ENCODE results near the gene SLC43A3. TPM values are rescaled to one million over a fixed set of nuclear protein-coding genes. Genes with fewer than 3 reads are reported as not detected.

The SLC43A3 gene
- total RNA-seq, 1 experiment from 2014 or later: 21.4 TPM

DNA sequence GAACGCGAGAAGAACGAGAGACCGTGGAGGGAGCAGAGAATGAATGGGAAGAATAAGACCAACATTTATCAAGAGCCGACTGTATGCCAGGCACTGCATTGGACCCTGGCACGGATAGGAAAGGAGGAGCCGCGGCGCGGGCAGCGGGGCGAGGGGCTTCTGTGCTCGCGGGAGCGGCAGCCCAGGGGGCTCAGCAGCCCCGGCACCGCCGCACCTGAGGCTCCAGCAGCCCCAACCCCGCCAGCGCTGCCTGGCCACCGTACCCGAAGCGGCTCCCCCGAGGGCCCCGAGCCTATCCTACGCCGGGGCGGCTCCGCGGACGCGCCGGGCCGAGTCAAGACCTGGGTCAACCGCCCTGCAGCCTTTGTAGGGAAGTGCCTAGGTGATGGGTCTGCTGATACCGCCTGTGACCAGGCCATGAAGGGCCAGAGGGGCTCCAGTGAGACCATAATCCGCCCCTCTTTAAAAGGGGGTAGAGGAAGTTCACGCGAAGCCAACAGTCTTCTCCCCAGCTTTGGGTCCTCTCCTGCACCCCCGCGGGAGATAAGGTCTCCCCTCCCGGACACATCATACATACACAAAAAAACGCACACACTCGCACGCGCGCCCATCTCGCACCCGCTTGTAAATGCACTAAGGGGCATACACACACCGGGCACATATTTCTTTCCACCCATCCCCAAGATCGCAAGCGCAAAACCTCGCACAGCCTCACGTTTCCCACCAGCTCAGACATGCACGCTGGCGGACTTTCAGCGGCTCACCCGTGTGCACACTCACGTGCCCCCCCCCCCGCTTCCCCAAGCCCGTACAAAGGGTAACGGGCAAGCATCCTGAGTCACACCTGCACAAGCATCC lies 32.5 kb upstream of the SLC43A3 start:
- H3K36me3 Mint-ChIP-seq (ENCODE audit: insufficient read depth in 1 of 3, low read depth in 3 of 3): 0 out of 7 replicates have a peak, but pooled peaks cover 0 to 2% (median 0%) of the 10 kb centered on the region in 3 experiments
- H3K4me1 Mint-ChIP-seq: peaks cover 39 to 56% of the 10 kb centered on the region in 2 experiments
- H3K27me3 ChIP-seq (ENCODE audit: insufficient read depth, low read length): peaks cover 10% of the 10 kb centered on the region; the same call in 1 of the 2 replicates
- no peaks in the 10 kb centered on the region for H3K79me1 ChIP-seq (ENCODE audit: insufficient read depth, low read depth, low read length, poor library complexity, severe bottlenecking)
- H2BK120ac ChIP-seq (ENCODE audit: low read depth, low read length, poor library complexity, severe bottlenecking): no peak overlapping the region
- no peak overlapping the region for H3K4ac ChIP-seq (ENCODE audit: low read depth, low read length)
- H3K4me3 Mint-ChIP-seq: peak overlapping the region; percentile 84 to 97
- H2BK5ac ChIP-seq (ENCODE audit: insufficient read length, low read length): no peak overlapping the region
- no peak overlapping the region for H3K27ac Mint-ChIP-seq
- H3K79me2 ChIP-seq (ENCODE audit: insufficient read depth, low read length): no peaks in the 10 kb centered on the region
- peak overlapping the region; percentile 81 for H3K4me2 ChIP-seq (ENCODE audit: insufficient read depth, insufficient read length, low read length)
- no peak overlapping the region for H3K18ac ChIP-seq (ENCODE audit: insufficient read length, low read depth, low read length)
- no peak overlapping the region for H3K23ac ChIP-seq (ENCODE audit: insufficient read length, low read depth, low read length)
- H3T11ph ChIP-seq (ENCODE audit: low read length): no peak overlapping the region
- no peak overlapping the region for H4K5ac ChIP-seq (ENCODE audit: insufficient read length, low read depth, low read length)
- H3K9me3 Mint-ChIP-seq: no peaks in the 10 kb centered on the region
- peaks cover 30% of the 10 kb centered on the region for H3K23me2 ChIP-seq (ENCODE audit: insufficient read length, low read depth, low read length, poor library complexity, severe bottlenecking)
- no peak overlapping the region for H2AFZ ChIP-seq (ENCODE audit: low read length)
- WGBS (ENCODE audit: extremely low coverage, insufficient read length, low lambda C conversion rate): no CpG with 5 or more reads among the region's 62 CpGs
- H2AK5ac ChIP-seq (ENCODE audit: insufficient read length, low read length): no peak overlapping the region
- H2BK12ac ChIP-seq (ENCODE audit: insufficient read length, low read depth, low read length): no peak overlapping the region
- H4K91ac ChIP-seq (ENCODE audit: insufficient read length, low read depth, low read length): no peak overlapping the region
- H3K9me3 ChIP-seq (ENCODE audit: control insufficient read depth, low read depth, low read length): no peaks in the 10 kb centered on the region
- peak; percentile 39 for DNase-seq
- H3K27ac ChIP-seq (ENCODE audit: insufficient read length, low read depth, low read length): no peak overlapping the region
- TF ChIP-seq, protein P1, sequence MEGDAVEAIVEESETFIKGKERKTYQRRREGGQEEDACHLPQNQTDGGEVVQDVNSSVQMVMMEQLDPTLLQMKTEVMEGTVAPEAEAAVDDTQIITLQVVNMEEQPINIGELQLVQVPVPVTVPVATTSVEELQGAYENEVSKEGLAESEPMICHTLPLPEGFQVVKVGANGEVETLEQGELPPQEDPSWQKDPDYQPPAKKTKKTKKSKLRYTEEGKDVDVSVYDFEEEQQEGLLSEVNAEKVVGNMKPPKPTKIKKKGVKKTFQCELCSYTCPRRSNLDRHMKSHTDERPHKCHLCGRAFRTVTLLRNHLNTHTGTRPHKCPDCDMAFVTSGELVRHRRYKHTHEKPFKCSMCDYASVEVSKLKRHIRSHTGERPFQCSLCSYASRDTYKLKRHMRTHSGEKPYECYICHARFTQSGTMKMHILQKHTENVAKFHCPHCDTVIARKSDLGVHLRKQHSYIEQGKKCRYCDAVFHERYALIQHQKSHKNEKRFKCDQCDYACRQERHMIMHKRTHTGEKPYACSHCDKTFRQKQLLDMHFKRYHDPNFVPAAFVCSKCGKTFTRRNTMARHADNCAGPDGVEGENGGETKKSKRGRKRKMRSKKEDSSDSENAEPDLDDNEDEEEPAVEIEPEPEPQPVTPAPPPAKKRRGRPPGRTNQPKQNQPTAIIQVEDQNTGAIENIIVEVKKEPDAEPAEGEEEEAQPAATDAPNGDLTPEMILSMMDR (conservative IDR thresholded peaks at IDR 0.05): no peak
- peaks cover 14% of the 10 kb centered on the region; the same call in 1 of the 2 replicates for H3K4me1 ChIP-seq (ENCODE audit: insufficient read depth, low read length)
- H4K20me1 ChIP-seq (ENCODE audit: control insufficient read depth, insufficient read depth, insufficient read length): no peaks in the 10 kb centered on the region
- H3K14ac ChIP-seq (ENCODE audit: insufficient read depth, low read length): no peak overlapping the region
- no peak overlapping the region for H4K8ac ChIP-seq (replicated peaks; ENCODE audit: insufficient read length, low read depth, low read length)
- H2BK15ac ChIP-seq (ENCODE audit: low read depth, low read length): no peak overlapping the region
- H3K9ac ChIP-seq (ENCODE audit: extremely low read depth, insufficient read length, low read length): no peak overlapping the region
- peaks cover 88% of the 10 kb centered on the region for H3K27me3 Mint-ChIP-seq (ENCODE audit: low read depth)
- no peak overlapping the region for H2BK20ac ChIP-seq (ENCODE audit: low read depth, low read length, poor library complexity, severe bottlenecking)
- H3K56ac ChIP-seq (ENCODE audit: insufficient read length, low read depth, low read length): no peak overlapping the region

Data from H9 (cell line).